A549 (cell line): ENCODE measurements around the gene KDM4B. TPM values are rescaled to one million over a fixed set of nuclear protein-coding genes. Genes with fewer than 3 reads are reported as not detected.
A peak's percentile ranks its signal among the peaks of the same experiment; 100 is the strongest.

Experiments
- ATAC-seq, 2 experiments: fragments of 200-7000 bp in 1 of 2; fragments of >200 bp in 1 of 2; cut with Nextera tagmentation in 1 of 2; cut with Tn5 transposase in 1 of 2; 3 replicates each; pipeline versions ENCODE4 v1.8.0 to v1.9.1; 2018 to 2020; ENCODE audit warnings: mild to moderate bottlenecking in 1 of 2, moderate library complexity in 1 of 2
- CTCF ChIA-PET: fragments of 300-600 bp; sonication (Branson Sonifier 250); formaldehyde crosslinking; extraction: SDS; loops from one replicate; lab custom pipeline; 2021; ENCODE audit warnings: antibody characterized with exemption, inconsistent platforms; lab: Yijun Ruan, JAX
- POLR2A ChIA-PET: fragments of 350-600 bp; formaldehyde crosslinking; extraction: SDS; loops from one replicate; lab custom pipeline; 2021; ENCODE audit warnings: antibody characterized with exemption, inconsistent platforms; lab: Yijun Ruan, JAX
- DNase-seq, 2 experiments: peaks; one replicate each; pipeline versions ENCODE4 v3.0.0 to v3.0.0-alpha.2; 2011 to 2016; ENCODE audit warnings: low read depth in 1 of 2, low spot score in 1 of 2
- FAIRE-seq: peaks from 2 replicates; lab custom pipeline; 2011; peaks lifted over from hg19 to GRCh38; lab: Jason Lieb, UNC
- H3K27ac ChIP-seq, 2 experiments: fragments of >200 bp; sonication (Bioruptor Twin); formaldehyde crosslinking; 3 replicates each; pipeline ENCODE4 v1.5.1; 2016 to 2017
- H3K4me1 ChIP-seq: fragments of >200 bp; sonication (Bioruptor Twin); formaldehyde crosslinking; 3 replicates; pipeline ENCODE4 v1.6.1; 2016
- H3K4me2 ChIP-seq: fragments of >200 bp; sonication (Bioruptor Twin); formaldehyde crosslinking; 3 replicates; pipeline ENCODE4 v1.6.1; 2016
- H3K4me3 ChIP-seq: fragments of >200 bp; sonication (Bioruptor Twin); formaldehyde crosslinking; 3 replicates; pipeline ENCODE4 v1.5.1; 2016
- H3K9me3 ChIP-seq: fragments of >200 bp; sonication (Bioruptor Twin); formaldehyde crosslinking; 3 replicates; pipeline ENCODE4 v1.6.1; 2016
- FOSL2 ChIP-seq, 2 experiments: fragments of 450-650 bp in 1 of 2; fragments of >200 bp in 1 of 2; sonication (Bioruptor Twin) in 1 of 2; formaldehyde crosslinking; IDR thresholded peaks; 2 replicates each; pipeline versions ENCODE4 v1.5.0 to v1.6.1; 2016 to 2020; ENCODE audit warnings: mild to moderate bottlenecking in 1 of 2, moderate library complexity in 1 of 2
- KDM1A ChIP-seq: fragments of 200-600 bp; sonication (generic); IDR thresholded peaks from 2 replicates; pipeline ENCODE4 v1.6.1; 2016; ENCODE audit warnings: low read depth, mild to moderate bottlenecking
- NR3C1 ChIP-seq: fragments of >200 bp; sonication (Bioruptor Twin); formaldehyde crosslinking; IDR thresholded peaks from 3 replicates; pipeline ENCODE4 v1.6.1; 2017
- TFCP2L1 ChIP-seq: fragments of 250-450 bp; sonication (Bioruptor Pico); IDR thresholded peaks from 2 replicates; pipeline ENCODE4 v1.5.0; 2021; ENCODE audit warnings: mild to moderate bottlenecking
- WGBS: methylation state at CpG from one replicate; pipeline ENCODE4 v1.1.6; 2017; ENCODE audit errors: missing lambda C conversion rate; 5-methylcytosine and 5-hydroxymethylcytosine counted together
- polyA plus RNA-seq, 4 experiments: library from polyadenylated mRNA; depleted of rRNA in 3 of 4; stranded (reverse); fragments of >200 nt; fragmentation: RNase III in 1 of 4; extraction: RNeasy Plus Mini Kit Qiagen cat#74134 plus additional on column Dnase treatment in 1 of 4; gene quantifications; 2 replicates in 3 of 4; 3 replicates in 1 of 4; pipeline ENCODE4 v1.2.3, GENCODE V29; 2011 to 2017
- small RNA-seq, 6 experiments: library from RNA; depleted of rRNA; stranded (forward); fragments of <200 nt; gene quantifications; one replicate each; pipeline ENCODE3, GENCODE V24; 2012

The KDM4B gene
- polyA plus RNA-seq, 2 of the 4 experiments (the other 2 are of a cell fraction): 3.0 to 4.6 TPM

DNA sequence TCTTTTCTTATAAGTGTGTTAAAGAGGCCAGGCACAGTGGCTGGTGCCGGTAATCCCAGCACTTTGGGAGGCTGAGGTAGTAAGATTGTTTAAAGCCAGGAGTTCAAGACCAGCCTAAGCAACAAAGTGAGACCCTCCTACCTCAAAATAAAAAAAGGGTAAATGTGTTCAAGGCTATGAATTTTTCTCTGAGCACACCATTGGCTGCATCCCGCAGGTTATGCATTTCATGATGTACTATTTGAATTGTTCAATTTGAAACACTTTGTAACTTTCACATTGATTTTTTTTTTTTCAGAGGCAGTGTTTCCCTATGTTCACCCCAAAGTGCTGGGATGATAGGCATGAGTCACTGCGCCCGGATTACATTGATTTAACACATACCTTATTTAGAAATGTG lies 233.6 kb downstream of the KDM4B start:
- ATAC-seq (no peak), DNase-seq (no peak), FAIRE-seq (no peak)
- 90% methylated on average over 4 of the region's 4 CpGs for WGBS
- peaks cover 29% of the 10 kb centered on the region for H3K9me3 ChIP-seq
- H3K4me3 ChIP-seq: no peak overlapping the region
- peak; percentile 25; the same call in 1 of the 2 replicates for TF ChIP-seq KDM1A
- no peak for TF ChIP-seq FOSL2 (IDR thresholded peaks at IDR 0.05)
- 0 out of 2 replicates have a peak, but pooled peaks have one; percentile 11 for TF ChIP-seq FOSL2 (CRISPR knock-in tag; IDR thresholded peaks at IDR 0.05)
- no peak for TF ChIP-seq NR3C1
- no peak for TF ChIP-seq TFCP2L1 (CRISPR knock-in tag)
- no peak overlapping the region for H3K27ac ChIP-seq
- ChIA-PET POLR2A (no interaction called here), CTCF (no interaction called here)
- H3K4me1 ChIP-seq: no peaks in the 10 kb centered on the region
- H3K4me2 ChIP-seq: no peak overlapping the region

Small RNAs within 50 kb of the gene (small RNA-seq; reads per million reads assigned to genes)
- gene MIR4747: 0 to 0.77 (median 0) reads per million in 6 experiments

Other genes with a start within 250 kb of the KDM4B start
- 10.1 and 16.3 TPM in 2 replicates for gene DPP9, start 245.3 kb upstream of the KDM4B start, polyA plus RNA-seq (2011; rRNA removed)
- 52.8 to 65.9 TPM (median 53.5 TPM) in 3 replicates for gene DPP9, start 245.3 kb upstream of the KDM4B start, polyA plus RNA-seq (2017; fragmentation: RNase III; extraction: RNeasy Plus Mini Kit Qiagen cat#74134 plus additional on column Dnase treatment)
- 3.2 and 3.5 TPM in 2 replicates for gene FEM1A, start 177.4 kb upstream of the KDM4B start, polyA plus RNA-seq (2011; rRNA removed)
- 4.0 to 4.1 TPM (median 4.0 TPM) in 3 replicates for gene FEM1A, start 177.4 kb upstream of the KDM4B start, polyA plus RNA-seq (2017; fragmentation: RNase III; extraction: RNeasy Plus Mini Kit Qiagen cat#74134 plus additional on column Dnase treatment)
- 0.78 and 2.0 TPM in 2 replicates for gene TICAM1, start 137.4 kb upstream of the KDM4B start, polyA plus RNA-seq (2011; rRNA removed)
- gene TICAM1, start 137.4 kb upstream of the KDM4B start, polyA plus RNA-seq (2017; fragmentation: RNase III; extraction: RNeasy Plus Mini Kit Qiagen cat#74134 plus additional on column Dnase treatment): 3.8 to 4.0 TPM (median 3.9 TPM) in 3 replicates
- 28.4 and 30.1 TPM in 2 replicates for gene PLIN3, start 101.4 kb upstream of the KDM4B start, polyA plus RNA-seq (2011; rRNA removed)
- gene PLIN3, start 101.4 kb upstream of the KDM4B start, polyA plus RNA-seq (2017; fragmentation: RNase III; extraction: RNeasy Plus Mini Kit Qiagen cat#74134 plus additional on column Dnase treatment): 75.7 to 84.3 TPM (median 83.7 TPM) in 3 replicates
- not detected in 2 replicates for gene ARRDC5, start 66.2 kb upstream of the KDM4B start, polyA plus RNA-seq (2011; rRNA removed)
- gene ARRDC5, start 66.2 kb upstream of the KDM4B start, polyA plus RNA-seq (2017; fragmentation: RNase III; extraction: RNeasy Plus Mini Kit Qiagen cat#74134 plus additional on column Dnase treatment): not detected in 3 replicates
- 7.2 and 8.5 TPM in 2 replicates for gene UHRF1, start 59.6 kb upstream of the KDM4B start, polyA plus RNA-seq (2011; rRNA removed)
- 50.6 to 52.7 TPM (median 52.3 TPM) in 3 replicates for gene UHRF1, start 59.6 kb upstream of the KDM4B start, polyA plus RNA-seq (2017; fragmentation: RNase III; extraction: RNeasy Plus Mini Kit Qiagen cat#74134 plus additional on column Dnase treatment)